K562 (cell line): Measurements from ENCODE around the gene SERINC3. TPM values are rescaled to one million over a fixed set of nuclear protein-coding genes. Genes with fewer than 3 reads are reported as not detected.
A peak's percentile ranks its signal among the peaks of the same experiment; 100 is the strongest.

ENCODE experiments used
- ATAC-seq: fragments of 200-7000 bp; cut with Tn5 transposase; 3 replicates; pipeline ENCODE4 v1.9.1; 2020; ENCODE audit warnings: moderate library complexity
- Bru-seq: library from RNA; stranded (reverse); fragments of 400-500 nt; gene quantifications from one replicate; lab custom pipeline; 2021; lab: Mats Ljungman, UMichigan
- BruChase-seq, 2 experiments: library from RNA; stranded (reverse); fragments of 400-500 nt; gene quantifications; one replicate each; lab custom pipeline; 2021; lab: Mats Ljungman, UMichigan
- BruUV-seq: library from RNA; stranded (reverse); fragments of 400-500 nt; replicated peaks from 2 replicates; lab custom pipeline; 2021; lab: Mats Ljungman, UMichigan
- CTCF ChIA-PET: fragments of 300-600 bp; formaldehyde crosslinking; extraction: SDS; loops from one replicate; lab custom pipeline; 2021; ENCODE audit warnings: low intra/inter-chr PET ratio; lab: Yijun Ruan, JAX
- POLR2A ChIA-PET: fragments of 300-600, 350-650 bp; sonication (Branson Sonifier 250); formaldehyde crosslinking; extraction: SDS; loops from one replicate; lab custom pipeline; 2021; ENCODE audit warnings: antibody characterized with exemption, inconsistent platforms; lab: Yijun Ruan, JAX
- DNase-seq, 4 experiments: peaks; one replicate each; pipeline versions ENCODE4 v3.0.0 to v3.0.0-alpha.2; 2011 to 2018; ENCODE audit warnings: low spot score in 3 of 4, mixed read lengths in 3 of 4; ENCODE audit errors: extremely low read depth in 1 of 4
- FAIRE-seq: peaks from 2 replicates; lab custom pipeline; 2011; peaks lifted over from hg19 to GRCh38; lab: Jason Lieb, UNC
- H2AFZ ChIP-seq: 2 replicates; pipeline ENCODE4 v1.6.0; 2011; ENCODE audit warnings: low read depth, low read length, control low read depth, inconsistent platforms
- H3K27ac ChIP-seq: fragments of 200-600 bp; 3 replicates; pipeline ENCODE4 v1.8.0; 2011; ENCODE audit warnings: low read depth, mild to moderate bottlenecking, control low read depth, inconsistent platforms, low read length, moderate library complexity, mixed read lengths; ENCODE audit errors: extremely low read depth
- H3K27me3 ChIP-seq, 2 experiments: fragments of 300-600 bp in 1 of 2; 2 replicates in 1 of 2; 3 replicates in 1 of 2; pipeline versions ENCODE4 v1.6.0 to v1.8.0; 2011; ENCODE audit warnings: inconsistent platforms in 2 of 2, low read length in 2 of 2, mild to moderate bottlenecking in 1 of 2, mixed read lengths in 1 of 2, moderate library complexity in 1 of 2; ENCODE audit not compliant: control insufficient read depth in 2 of 2, insufficient read depth in 2 of 2
- H3K36me3 ChIP-seq: fragments of 300-600 bp; 3 replicates; pipeline ENCODE4 v1.8.0; 2011; ENCODE audit warnings: mild to moderate bottlenecking, low read length, inconsistent platforms; ENCODE audit not compliant: control insufficient read depth, insufficient read depth
- H3K4me1 ChIP-seq, 2 experiments: fragments of 200-600 bp in 1 of 2; replicated peaks in 1 of 2; 2 replicates in 1 of 2; 3 replicates in 1 of 2; pipeline versions ENCODE4 v1.5.1 to v1.8.0; 2011; ENCODE audit warnings: inconsistent platforms in 2 of 2, low read length in 2 of 2, mild to moderate bottlenecking in 1 of 2, mixed read lengths in 1 of 2, moderate library complexity in 1 of 2; ENCODE audit not compliant: control insufficient read depth in 2 of 2, insufficient read depth in 2 of 2
- H3K4me2 ChIP-seq: 2 replicates; pipeline ENCODE4 v1.6.1; 2011; ENCODE audit warnings: low read length, control low read depth, inconsistent platforms, mixed read lengths; ENCODE audit not compliant: insufficient read depth
- H3K4me3 ChIP-seq: fragments of 200-600 bp; sonication (generic), shearing (Covaris generic); 2 replicates; pipeline ENCODE4 v1.5.1; 2016; ENCODE audit warnings: control low read depth, inconsistent platforms
- H3K79me2 ChIP-seq: fragments of 200-600 bp; 3 replicates; pipeline ENCODE4 v1.8.0; 2011; ENCODE audit warnings: low read length, inconsistent platforms; ENCODE audit not compliant: control insufficient read depth, insufficient read depth
- H3K9ac ChIP-seq, 2 experiments: 2 replicates each; pipeline versions ENCODE4 v1.6.0 to v1.6.1; 2011; ENCODE audit warnings: low read depth in 2 of 2, low read length in 2 of 2, control low read depth in 1 of 2, inconsistent platforms in 1 of 2, mild to moderate bottlenecking in 1 of 2, mixed read lengths in 1 of 2; ENCODE audit not compliant: insufficient read depth in 1 of 2
- H3K9me1 ChIP-seq: one replicate; pipeline ENCODE4 v1.6.0; 2011; ENCODE audit warnings: inconsistent platforms, mild to moderate bottlenecking, low read length, moderate library complexity; ENCODE audit not compliant: control insufficient read depth, insufficient read depth
- H3K9me3 ChIP-seq: replicated peaks from 2 replicates; pipeline ENCODE4 v1.5.1; 2011; ENCODE audit warnings: low read depth, low read length, inconsistent platforms; ENCODE audit not compliant: control insufficient read depth, insufficient read depth
- H4K20me1 ChIP-seq: replicated peaks from 2 replicates; pipeline ENCODE4 v1.6.1; 2011; ENCODE audit warnings: low read length, inconsistent platforms, mixed read lengths; ENCODE audit not compliant: control insufficient read depth, insufficient read depth
- C11orf30 ChIP-seq: fragments of 450-650 bp; IDR thresholded peaks from 2 replicates; pipeline ENCODE4 v1.6.1; 2016; ENCODE audit warnings: low read depth, mild to moderate bottlenecking
- CBFA2T3 ChIP-seq: fragments of 450-650 bp; IDR thresholded peaks from 2 replicates; pipeline ENCODE4 v1.6.1; 2017
- CHCHD3 ChIP-seq: fragments of 250-450 bp; sonication (Bioruptor Pico); IDR thresholded peaks from 2 replicates; pipeline ENCODE4 v2.1.2; 2022; ENCODE audit warnings: mild to moderate bottlenecking
- CHD2 ChIP-seq: IDR thresholded peaks from 2 replicates; pipeline ENCODE4 v1.6.1; 2011; ENCODE audit warnings: low read depth, low read length
- CHD4 ChIP-seq: fragments of 200-600 bp; sonication (generic); IDR thresholded peaks from 3 replicates; pipeline ENCODE4 v1.6.1; 2012; ENCODE audit warnings: low read depth, mild to moderate bottlenecking, mixed read lengths, low read length, inconsistent platforms; ENCODE audit not compliant: insufficient read depth, insufficient replicate concordance, poor library complexity, severe bottlenecking
- EZH2 ChIP-seq: IDR thresholded peaks from 2 replicates; pipeline ENCODE4 v1.6.1; 2012; ENCODE audit warnings: low read depth, mild to moderate bottlenecking, inconsistent platforms, low read length, borderline replicate concordance
- FOSL1 ChIP-seq: fragments of 200-800 bp; sonication (Bioruptor generic); conservative IDR thresholded peaks from 2 replicates; pipeline ENCODE4 v1.6.1; 2016; ENCODE audit warnings: missing genetic modification characterization, missing compliant biosample characterization
- IFI16 ChIP-seq: fragments of 250-450 bp; sonication (Bioruptor Pico); IDR thresholded peaks from 2 replicates; pipeline ENCODE4 v2.1.2; 2022; ENCODE audit warnings: mild to moderate bottlenecking, inconsistent platforms
- KAT2B ChIP-seq: IDR thresholded peaks from one replicate; pipeline ENCODE4 v1.6.1; 2012; ENCODE audit warnings: low read depth, mild to moderate bottlenecking, control low read depth, inconsistent platforms, low read length, moderate library complexity
- NR4A1 ChIP-seq, 2 experiments: fragments of 250-450 bp in 1 of 2; fragments of 450-650 bp in 1 of 2; sonication (Bioruptor Pico) in 1 of 2; IDR thresholded peaks; 2 replicates each; pipeline versions ENCODE4 v1.4.0 to v1.6.1; 2016 to 2020; ENCODE audit warnings: mild to moderate bottlenecking in 2 of 2, missing compliant biosample characterization in 1 of 2, missing genetic modification characterization in 1 of 2, moderate library complexity in 1 of 2
- PPARD ChIP-seq: fragments of 250-450 bp; sonication (Bioruptor Pico); IDR thresholded peaks from 2 replicates; pipeline ENCODE4 v1.8.0; 2022; ENCODE audit warnings: inconsistent platforms, mild to moderate bottlenecking, moderate library complexity
- TAF1 ChIP-seq: IDR thresholded peaks from 2 replicates; pipeline ENCODE4 v1.6.1; 2011; ENCODE audit warnings: mild to moderate bottlenecking, low read length, moderate library complexity; ENCODE audit not compliant: insufficient read depth, control insufficient read depth, severe bottlenecking; ENCODE audit errors: extremely low read depth
- ZFP1 ChIP-seq: fragments of 450-650 bp; formaldehyde crosslinking; IDR thresholded peaks from 2 replicates; pipeline ENCODE4 v1.4.0; 2020; ENCODE audit warnings: mild to moderate bottlenecking, mixed read lengths
- ZNF780A ChIP-seq: fragments of 250-450 bp; sonication (Bioruptor Pico); IDR thresholded peaks from 2 replicates; pipeline ENCODE4 v1.5.0; 2021; ENCODE audit warnings: mild to moderate bottlenecking
- WGBS: fragments of 100-300 bp; shearing (Covaris generic); methylation state at CpG from one replicate; pipeline ENCODE4 v1.1.6; 2016; ENCODE audit warnings: low coverage, mixed read lengths; ENCODE audit not compliant: insufficient coverage; ENCODE audit errors: missing lambda C conversion rate; 5-methylcytosine and 5-hydroxymethylcytosine counted together
- in situ Hi-C: fragments of 300-500 bp; cut with MboI; formaldehyde crosslinking; loops from 4 replicates; pipeline ENCODE4 v1.15.0; 2018; ENCODE audit warnings: inconsistent platforms, mixed read lengths
- intact Hi-C: fragments of 100-400 bp; cut with micrococcal nuclease; formaldehyde crosslinking; loops from 2 replicates; pipeline ENCODE4 v1.14.2; 2022
- long read RNA-seq, 3 experiments: library from polyadenylated mRNA in 2 of 3; library from RNA in 1 of 3; unstranded in 2 of 3; stranded (forward) in 1 of 3; transcript quantifications; one replicate each; pipeline ENCODE4 v2.0.0, GENCODE V29; 2019 to 2022
- polyA minus RNA-seq, 3 experiments: library from RNA; depleted of rRNA, polyadenylated mRNA; stranded (reverse); fragments of >200 nt; gene quantifications; 2 replicates each; pipeline ENCODE4 v1.2.3, GENCODE V29; 2011
- polyA plus RNA-seq, 8 experiments: library from polyadenylated mRNA; depleted of rRNA in 4 of 8; stranded (reverse) in 5 of 8; unstranded in 3 of 8; fragments of >200 nt; fragmentation: Nextera tagmentation in 2 of 8; fragmentation: Illumina TruSeq in 1 of 8; extraction: Ambion mirVana in 2 of 8; extraction: Trizol in 1 of 8; gene quantifications; 2 replicates each; pipeline versions ENCODE4 v1.2.1 to v1.2.3, GENCODE V29; 2011 to 2014; ENCODE audit warnings: inconsistent platforms in 1 of 8, missing spikeins in 1 of 8
- total RNA-seq, 7 experiments: library from RNA; depleted of rRNA in 6 of 7; stranded (reverse); fragments of >200 nt in 6 of 7; fragmentation: Illumina TruSeq in 2 of 7; extraction: Trizol in 2 of 7; gene quantifications; 2 replicates each; pipeline versions ENCODE4 v1.2.1 to v1.2.3, GENCODE V29; 2011 to 2021; ENCODE audit warnings: low replicate concordance in 1 of 7
- TF ChIP-seq, protein P1 (sequence below): fragments of 250-450 bp; sonication (Bioruptor Pico); IDR thresholded peaks from 2 replicates; pipeline ENCODE4 v1.8.0; 2021; ENCODE audit warnings: borderline replicate concordance, mild to moderate bottlenecking, moderate library complexity; ENCODE audit not compliant: poor library complexity, severe bottlenecking

Gene SERINC3
- total RNA-seq (2011; cell fraction: chromatin; rRNA removed; ENCODE audit: low replicate concordance): 69.8 and 104 TPM in 2 replicates
- 129 and 134 TPM in 2 replicates for total RNA-seq (2011; cell fraction: nucleolus; rRNA removed)
- 110 and 125 TPM in 2 replicates for total RNA-seq (2011; cell fraction: nucleoplasm; rRNA removed)
- total RNA-seq (2014; rRNA removed) (24.7 and 26.4 TPM in 2 replicates), total RNA-seq (2014; rRNA removed; fragmentation: Illumina TruSeq; extraction: Trizol) (40.2 and 47.5 TPM in 2 replicates), total RNA-seq (2015; rRNA removed; fragmentation: Illumina TruSeq; extraction: Trizol) (32.5 and 34.7 TPM in 2 replicates), total RNA-seq (2021) (43.1 and 48.8 TPM in 2 replicates), polyA plus RNA-seq (2011; rRNA removed) (107 and 130 TPM in 2 replicates), polyA plus RNA-seq (2014; fragmentation: Illumina TruSeq; extraction: Trizol) (55.6 and 58.3 TPM in 2 replicates), polyA plus RNA-seq (2014; fragmentation: Nextera tagmentation; extraction: Ambion mirVana) (10 to 100 TPM; 73.1 to 93.2 TPM), polyA plus RNA-seq (2014; rRNA removed) (34.7 and 38.6 TPM in 2 replicates), polyA minus RNA-seq (2011; rRNA and poly(A)+ RNA removed) (202 and 263 TPM in 2 replicates), Bru-seq, nascent RNA (percentile 82 among the genes with signal in this experiment), BruChase-seq, experiment 1, labeled RNA remaining after a 2-hour chase (percentile 85 among the genes with signal in this experiment), BruChase-seq, experiment 2, labeled RNA remaining after a 6-hour chase (percentile 87 among the genes with signal in this experiment)
- 115 and 165 TPM in 2 replicates for polyA plus RNA-seq (2011; cell fraction: cytosol; rRNA removed)
- 76.3 and 79.4 TPM in 2 replicates for polyA plus RNA-seq (2011; cell fraction: nucleus; rRNA removed)
- 42.5 and 62.4 TPM in 2 replicates for polyA plus RNA-seq (2012)
- polyA minus RNA-seq (2011; cell fraction: cytosol; rRNA and poly(A)+ RNA removed): 83.5 and 95.9 TPM in 2 replicates
- 25.7 and 39.3 TPM in 2 replicates for polyA minus RNA-seq (2011; cell fraction: nucleus; rRNA and poly(A)+ RNA removed)
- long read RNA-seq, experiment 1, full-length matches to known transcripts: 137 of 190 reads
- long read RNA-seq, experiment 1, partial matches to known transcripts: 30 of 190 reads
- long read RNA-seq, experiment 1, other reads (novel, unspliced or antisense): 23 of 190 reads
- long read RNA-seq, experiment 2, full-length matches to known transcripts: 16 of 53 reads
- long read RNA-seq, experiment 2, partial matches to known transcripts: 5 of 53 reads
- long read RNA-seq, experiment 2, other reads (novel, unspliced or antisense): 32 of 53 reads
- long read RNA-seq, experiment 3, full-length matches to known transcripts: 72 of 80 reads
- long read RNA-seq, experiment 3, partial matches to known transcripts: 1 of 80 reads
- long read RNA-seq, experiment 3, other reads (novel, unspliced or antisense): 7 of 80 reads

DNA sequence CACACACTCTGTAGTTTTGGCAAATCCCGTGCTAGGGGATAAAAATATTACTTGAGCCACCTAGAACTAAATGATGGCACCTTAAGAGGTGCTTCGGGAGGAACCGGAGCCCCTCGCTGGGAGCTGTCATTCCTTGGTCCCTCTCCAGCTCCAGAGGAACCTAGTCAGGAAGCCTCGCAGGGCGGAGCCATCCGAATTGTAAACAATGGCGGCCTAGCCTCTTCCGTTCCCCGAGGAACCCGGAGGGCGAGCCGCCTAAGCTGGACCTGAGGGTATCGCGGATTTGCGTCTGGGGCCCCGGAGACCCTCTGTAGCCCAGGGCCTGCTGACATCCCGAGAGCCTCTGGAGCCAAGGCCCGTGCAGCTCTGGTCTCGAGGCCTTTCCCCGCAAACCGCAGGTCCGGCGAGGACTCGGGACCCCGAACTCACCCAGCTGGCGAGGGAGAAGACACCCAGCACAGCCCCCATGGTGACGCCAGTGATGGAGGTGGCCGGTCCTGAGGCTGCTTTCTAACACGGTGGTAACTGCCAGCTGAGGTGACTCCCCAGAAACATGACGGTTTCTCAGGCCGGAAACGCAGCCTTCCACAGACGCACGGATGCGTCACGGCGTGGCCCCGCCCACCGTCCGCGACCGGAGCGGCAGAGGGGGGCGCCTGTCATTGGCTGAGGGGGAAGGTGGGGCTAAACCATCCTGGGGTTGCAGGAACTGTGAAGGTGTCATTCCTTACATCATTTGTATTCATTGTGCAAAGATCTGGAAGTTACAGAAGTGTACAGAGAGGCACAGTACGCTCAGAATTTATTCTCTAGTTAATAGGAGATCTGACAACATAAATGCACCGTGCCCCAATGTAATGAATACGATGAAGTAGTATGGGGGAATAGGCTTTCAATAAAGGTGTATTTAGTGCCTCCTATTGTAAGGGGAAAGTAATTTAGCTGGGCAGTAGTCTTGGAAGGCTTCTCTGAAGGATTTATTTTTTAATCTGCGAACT, at the start of gene SERINC3:
Gene SERINC3, minus strand, starts transcription at position 587 of the 998 bp plus-strand sequence. Its CDS starts 119 bp downstream, at position 468.
- Histone ChIP-seq H3K9me1 (peaks cover 4% of the 10 kb centered on the region), H3K4me2 (peak within 1 kb of the TSS; percentile 83), H3K4me3 (peak within 1 kb of the TSS; percentile 61), H3K9ac (peak within 1 kb of the TSS; percentile 82 to 98), H4K20me1 (peaks cover 12% of the 10 kb centered on the region; the same call in 1 of the 2 replicates), H3K79me2 (peaks cover 50% of the 10 kb centered on the region), H3K36me3 (peaks cover 5% of the 10 kb centered on the region; the same call in 2 of the 3 replicates), H2AFZ (peak within 1 kb of the TSS; percentile 90), H3K9me3 (no peaks in the 10 kb centered on the region), H3K27me3 (no peaks in the 10 kb centered on the region), H3K4me1 (peaks cover 11 to 46% of the 10 kb centered on the region in 2 experiments), H3K27ac (peak within 1 kb of the TSS; percentile 81)
- DNase-seq (peak; percentile 95 to 96 (median 96)), FAIRE-seq (peak; percentile 92), ATAC-seq (peak; percentile 98)
- WGBS: 0% methylated on average over 48 of the region's 49 CpGs
- BruUV-seq: TSS peak; percentile 59
- intact Hi-C loops (loop anchor here (5.0 kb wide), 1 partner anchor 91 kb away; no protein-coding TSS in a partner anchor), in situ Hi-C loops (no loop called here)
- ChIA-PET POLR2A (interaction anchor here (0.7 to 1.5 kb wide), 9 partner anchors 8 to 46 kb away, joined by 3 to 7 read pairs (median 3); partner anchors contain the start of gene TTPAL), CTCF (interaction anchor here (0.9 to 1.3 kb wide), 2 partner anchors 10 to 88 kb away, joined by 3 to 4 read pairs; no protein-coding TSS in a partner anchor)
- TF ChIP-seq EZH2: no peak
- TF ChIP-seq IFI16: no peak
- peak; percentile 64 for TF ChIP-seq TAF1
- no peak for TF ChIP-seq NR4A1 (CRISPR knock-in tag; IDR thresholded peaks at IDR 0.05)
- TF ChIP-seq NR4A1 (tag; IDR thresholded peaks at IDR 0.05): no peak
- TF ChIP-seq ZFP1 (CRISPR knock-in tag): no peak
- TF ChIP-seq CHD2: no peak
- no peak for TF ChIP-seq CHD4
- no peak for TF ChIP-seq PPARD
- no peak for TF ChIP-seq KAT2B
- TF ChIP-seq C11orf30: peak; percentile 59
- no peak for TF ChIP-seq CBFA2T3
- TF ChIP-seq ZNF780A (CRISPR knock-in tag): no peak
- no peak for TF ChIP-seq CHCHD3 (CRISPR knock-in tag)
- peak; percentile 68 for TF ChIP-seq FOSL1 (tag)
- TF ChIP-seq, protein P1, sequence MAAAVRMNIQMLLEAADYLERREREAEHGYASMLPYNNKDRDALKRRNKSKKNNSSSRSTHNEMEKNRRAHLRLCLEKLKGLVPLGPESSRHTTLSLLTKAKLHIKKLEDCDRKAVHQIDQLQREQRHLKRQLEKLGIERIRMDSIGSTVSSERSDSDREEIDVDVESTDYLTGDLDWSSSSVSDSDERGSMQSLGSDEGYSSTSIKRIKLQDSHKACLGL (CRISPR knock-in tag): no peak
